Psoas muscle (tissue), 8 donors: ENCODE data around the gene BANF1. TPM values are rescaled to one million over a fixed set of nuclear protein-coding genes. Genes with fewer than 3 reads are reported as not detected.

ENCODE experiments used
- ATAC-seq, 4 donors: fragments of 200-7000 bp; cut with Tn5 transposase; one replicate each; pipeline ENCODE4 v1.9.1; 2020; ENCODE audit warnings: moderate library complexity in 3 of 4, mild to moderate bottlenecking in 2 of 4
- DNase-seq, 2 donors: peaks; one replicate each; pipeline ENCODE4 v3.0.0-alpha.2; 2020
- H3K27ac ChIP-seq: fragments of 200-600 bp; one replicate; pipeline ENCODE4 v1.8.0; 2022
- H3K27me3 ChIP-seq, 3 donors: fragments of 200-600 bp in 1 of 3; one replicate each; pipeline versions ENCODE4 v1.6.1 to v1.8.0; 2013 to 2022; ENCODE audit warnings: low read length in 2 of 3, mild to moderate bottlenecking in 2 of 3, moderate library complexity in 1 of 3; ENCODE audit not compliant: insufficient read depth in 3 of 3
- H3K36me3 ChIP-seq, 2 donors: fragments of 200-600 bp in 1 of 2; one replicate each; pipeline versions ENCODE4 v1.6.1 to v1.8.0; 2013 to 2022; ENCODE audit warnings: low read depth in 1 of 2, mild to moderate bottlenecking in 1 of 2, moderate library complexity in 1 of 2; ENCODE audit not compliant: insufficient read depth in 1 of 2
- H3K4me1 ChIP-seq: fragments of 200-600 bp; one replicate; pipeline ENCODE4 v1.8.0; 2022
- H3K4me3 ChIP-seq: fragments of 200-600 bp; one replicate; pipeline ENCODE4 v1.8.0; 2022; ENCODE audit warnings: mild to moderate bottlenecking
- H3K9me3 ChIP-seq: fragments of 200-600 bp; one replicate; pipeline ENCODE4 v1.8.0; 2022
- CTCF ChIP-seq: fragments of 200-600 bp; IDR thresholded peaks from one replicate; pipeline ENCODE4 v1.8.0; 2022; ENCODE audit warnings: antibody characterized with exemption
- WGBS, 3 donors: extraction: QIAGEN DNeasy Blood & Tissue Kit; methylation state at CpG; one replicate each; pipeline versions ENCODE4 v1.1.6 to v1.1.7; 2013; 5-methylcytosine and 5-hydroxymethylcytosine counted together
- intact Hi-C, 2 donors: fragments of 100-400 bp; cut with DNase I; formaldehyde crosslinking; loops; one replicate each; pipeline versions ENCODE4 v1.11.0 to v1.14.2; 2022
- polyA plus RNA-seq, 3 donors: library from polyadenylated mRNA; stranded (reverse); fragments of 200-250 nt; gene quantifications; one replicate each; pipeline ENCODE4 v1.2.3, GENCODE V29; 2013
- total RNA-seq, 4 donors: library from RNA; stranded (reverse); fragmentation: NEBNext Ultra II Directional in 2 of 4; extraction: Animal tissue kit (Norgen Biotek cat#: 25700) in 2 of 4; gene quantifications; one replicate each; pipeline versions ENCODE4 v1.2.1 to v1.2.4, GENCODE V29; 2021 to 2023
- donor health status: healthy with polysubstance abuse.
- donor health status: DM: no; HTN: no; CAD: no; lungs with moderate emphysema.
- donor health status: Bipolar disorder and iron deficiency.
- donor health status: healthy.
- donor health status: DM: yes; HTN: yes; CAD: no.
- donor health status: DM: no; HTN: no; CAD: no.
- donor health status: DM: no; HTN: no; CAD: no.
- donor health status: DM: yes; HTN: yes; CAD: no.

Gene BANF1
- total and polyA plus RNA-seq, 7 donors, result 251 to 384 (median 329) TPM

GRCh38 chr11:65972116-65972515 lies 30.2 kb upstream of the BANF1 start:
- 91 to 95% (median 93%) methylated on average over 8 of the region's 8 CpGs for WGBS, 3 donors

GRCh38 chr11:65973439-65974110 lies 28.7 kb upstream of the BANF1 start:
- WGBS, 3 donors, result 93 to 98% (median 94%) methylated on average over 13 of the region's 13 CpGs
- Histone ChIP-seq H3K27me3 (no peaks in the 10 kb centered on the region), H3K4me3 (no peak overlapping the region), H3K4me1 (peaks cover 11% of the 10 kb centered on the region), H3K9me3 (no peaks in the 10 kb centered on the region), H3K36me3 (peaks cover 8 to 82% of the 10 kb centered on the region in 2 donors), H3K27ac (no peak overlapping the region)
- DNase-seq, result no peak
- TF ChIP-seq CTCF, result no peak
- no peak for ATAC-seq
- intact Hi-C loops, result no loop called here

More at GRCh38 chr11:65972116-65972515, 30.2 kb upstream of the BANF1 start:
- Histone ChIP-seq H3K9me3 (no peaks in the 10 kb centered on the region), H3K4me3 (no peak overlapping the region), H3K4me1 (peaks cover 18% of the 10 kb centered on the region), H3K27ac (no peak overlapping the region), H3K36me3 (peaks cover 5 to 82% of the 10 kb centered on the region in 2 donors), H3K27me3 (no peaks in the 10 kb centered on the region)
- no peak for TF ChIP-seq CTCF
- ATAC-seq (no peak), DNase-seq (no peak)
- intact Hi-C loops, result no loop called here

- intact Hi-C loops, result no loop called here
- DNase-seq (no peak), ATAC-seq (no peak)
- no peak overlapping the region for H3K27ac ChIP-seq
- H3K4me3 ChIP-seq, result no peak overlapping the region
- WGBS, 3 donors, result 92 to 93% (median 92%) methylated on average over 9 of the region's 9 CpGs
- H3K36me3 ChIP-seq, result peaks cover 8 to 83% of the 10 kb centered on the region in 2 donors
- no peaks in the 10 kb centered on the region for H3K4me1 ChIP-seq
- TF ChIP-seq CTCF, result no peak
- H3K27me3 ChIP-seq, result no peaks in the 10 kb centered on the region
- H3K9me3 ChIP-seq, result no peaks in the 10 kb centered on the region
Observed at GRCh38 chr11:65975771-65976170, 26.5 kb upstream of the BANF1 start.

GRCh38 chr11:65976216-65977176 lies 25.8 kb upstream of the BANF1 start:
- Histone ChIP-seq H3K27me3 (no peaks in the 10 kb centered on the region), H3K36me3 (peaks cover 8 to 83% of the 10 kb centered on the region in 2 donors), H3K4me3 (no peak overlapping the region), H3K27ac (no peak overlapping the region), H3K4me1 (no peaks in the 10 kb centered on the region), H3K9me3 (no peaks in the 10 kb centered on the region)
- no peak for ATAC-seq
- no peak for DNase-seq
- TF ChIP-seq CTCF, result no peak
- WGBS, 3 donors, result 83 to 89% (median 85%) methylated on average over 39 to 43 of the region's 43 CpGs
- intact Hi-C loops, result no loop called here
